NT2/D1 (cell line): ENCODE results near the gene MRPL51.
A peak's percentile ranks its signal among the peaks of the same experiment; 100 is the strongest.

Experiments used
- DNase-seq: peaks from one replicate; pipeline ENCODE4 v3.0.0-alpha.2; 2011; ENCODE audit warnings: low read depth, low spot score
- H3K27me3 ChIP-seq: 2 replicates; pipeline ENCODE4 v1.6.0; 2011; ENCODE audit warnings: mild to moderate bottlenecking; ENCODE audit not compliant: insufficient read length, insufficient read depth
- H3K36me3 ChIP-seq: 2 replicates; pipeline ENCODE4 v1.6.1; 2011; ENCODE audit warnings: mild to moderate bottlenecking, low read length, mixed read lengths; ENCODE audit not compliant: insufficient read depth, insufficient read length
- H3K4me1 ChIP-seq: 2 replicates; pipeline ENCODE4 v1.5.1; 2011; ENCODE audit not compliant: insufficient read depth, insufficient read length
- H3K4me3 ChIP-seq: 2 replicates; pipeline ENCODE4 v1.5.1; 2011; ENCODE audit warnings: low read depth; ENCODE audit not compliant: insufficient read length
- H3K9ac ChIP-seq: 2 replicates; pipeline ENCODE4 v1.6.0; 2011; ENCODE audit warnings: low read depth; ENCODE audit not compliant: insufficient read length
- H3K9me3 ChIP-seq: 2 replicates; pipeline ENCODE4 v1.5.1; 2011; ENCODE audit warnings: mild to moderate bottlenecking, low read length; ENCODE audit not compliant: insufficient read depth
- SUZ12 ChIP-seq: IDR thresholded peaks from 2 replicates; pipeline ENCODE4 v1.6.1; 2011; ENCODE audit not compliant: insufficient read length, insufficient read depth; ENCODE audit errors: extremely low read depth
- YY1 ChIP-seq: IDR thresholded peaks from 2 replicates; pipeline ENCODE4 v1.6.1; 2011; ENCODE audit not compliant: insufficient read length, insufficient read depth
- ZNF274 ChIP-seq: IDR thresholded peaks from 2 replicates; pipeline ENCODE4 v1.6.1; 2011; ENCODE audit warnings: mild to moderate bottlenecking, low read depth, low read length

MRPL51 gene

DNA sequence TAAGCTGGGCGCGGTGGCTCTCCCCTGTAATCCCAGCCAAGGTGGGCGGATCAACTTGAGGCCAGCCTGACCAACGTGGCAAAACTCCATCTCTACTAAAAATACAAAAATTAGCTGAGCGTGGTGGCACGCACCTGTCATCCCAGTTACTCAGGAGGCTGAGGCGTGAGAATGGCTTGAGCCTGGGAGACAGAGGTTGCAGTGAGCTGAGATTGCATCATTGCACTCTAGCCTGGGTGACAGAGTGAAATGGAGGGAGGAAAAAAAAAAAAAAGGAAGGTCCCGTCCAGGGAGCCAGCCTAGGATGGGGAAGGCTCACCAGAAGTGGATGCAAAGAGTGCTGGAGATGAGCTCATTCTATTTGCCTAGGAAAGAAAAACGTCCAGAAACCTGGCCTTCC lies 50.2 kb downstream of the MRPL51 start:
- Histone ChIP-seq H3K9ac (peak overlapping the region; percentile 2), H3K4me1 (peaks cover 2% of the 10 kb centered on the region), H3K36me3 (peaks cover 22% of the 10 kb centered on the region), H3K9me3 (no peaks in the 10 kb centered on the region), H3K4me3 (no peak overlapping the region), H3K27me3 (no peaks in the 10 kb centered on the region)
- TF ChIP-seq ZNF274 (no peak), YY1 (no peak), SUZ12 (no peak)
- no peak for DNase-seq
